H1 (cell line): Measurements from ENCODE around the gene AFAP1L2. TPM values are rescaled to one million over a fixed set of nuclear protein-coding genes. Genes with fewer than 3 reads are reported as not detected.

ENCODE experiments used
- CTCF ChIA-PET: fragments of 300-600 bp; sonication (Branson Sonifier 250); formaldehyde crosslinking; loops from one replicate; lab custom pipeline; 2021; ENCODE audit not compliant: partially characterized antibody; lab: Charles Lee
- POLR2A ChIA-PET: fragments of 300-600 bp; sonication (Branson Sonifier 250); formaldehyde crosslinking; loops from one replicate; lab custom pipeline; 2021; ENCODE audit warnings: inconsistent platforms; ENCODE audit not compliant: partially characterized antibody; lab: Charles Lee
- DNase-seq, 2 experiments: peaks; one replicate each; pipeline versions ENCODE4 v3.0.0 to v3.0.0-alpha.2; 2010 to 2022; ENCODE audit warnings: low spot score in 2 of 2, low read depth in 1 of 2, mixed read lengths in 1 of 2
- FAIRE-seq: peaks from 2 replicates; lab custom pipeline; 2011; peaks lifted over from hg19 to GRCh38; lab: Jason Lieb, UNC
- H2AFZ ChIP-seq: 2 replicates; pipeline ENCODE4 v1.8.1; 2012; ENCODE audit warnings: low read length, inconsistent platforms
- H2AK5ac ChIP-seq: 2 replicates; pipeline ENCODE4 v1.6.1; 2013; ENCODE audit warnings: low read depth, low read length
- H2BK120ac ChIP-seq: replicated peaks from 2 replicates; pipeline ENCODE3; 2013; ENCODE audit warnings: low read depth, low read length, inconsistent platforms
- H2BK12ac ChIP-seq: 2 replicates; pipeline ENCODE4 v1.6.1; 2013; ENCODE audit warnings: low read depth, low read length
- H2BK15ac ChIP-seq: 2 replicates; pipeline ENCODE4 v1.6.1; 2013; ENCODE audit warnings: low read length
- H2BK20ac ChIP-seq: 2 replicates; pipeline ENCODE4 v1.6.1; 2013; ENCODE audit warnings: low read length
- H2BK5ac ChIP-seq: 2 replicates; pipeline ENCODE4 v1.6.1; 2013; ENCODE audit warnings: low read depth, low read length
- H3K14ac ChIP-seq: 2 replicates; pipeline ENCODE4 v1.6.1; 2013; ENCODE audit warnings: inconsistent platforms; ENCODE audit not compliant: insufficient read length
- H3K18ac ChIP-seq: 2 replicates; pipeline ENCODE4 v1.6.1; 2013; ENCODE audit warnings: low read length; ENCODE audit errors: extremely low read depth
- H3K23ac ChIP-seq: 2 replicates; pipeline ENCODE4 v1.6.1; 2013; ENCODE audit warnings: inconsistent platforms; ENCODE audit not compliant: insufficient read length
- H3K23me2 ChIP-seq: 2 replicates; pipeline ENCODE4 v1.6.1; 2013; ENCODE audit warnings: low read depth, low read length
- H3K27ac ChIP-seq: 2 replicates; pipeline ENCODE4 v1.6.1; 2011; ENCODE audit warnings: low read depth, low read length, inconsistent platforms
- H3K27me3 ChIP-seq, 4 experiments: replicated peaks in 1 of 4; 1 replicate in 1 of 4; 2 replicates in 3 of 4; pipeline versions ENCODE4 v1.6.1 to v1.8.1; 2011 to 2013; ENCODE audit warnings: low read length in 3 of 4, mild to moderate bottlenecking in 3 of 4, inconsistent platforms in 2 of 4, mixed read lengths in 2 of 4, moderate library complexity in 1 of 4; ENCODE audit not compliant: control insufficient read depth in 3 of 4, insufficient read depth in 3 of 4; ENCODE audit errors: extremely low read depth in 1 of 4
- H3K36me3 ChIP-seq, 4 experiments: 2 replicates each; pipeline versions ENCODE4 v1.6.1 to v1.8.1; 2011 to 2013; ENCODE audit warnings: mild to moderate bottlenecking in 4 of 4, low read length in 3 of 4, moderate library complexity in 2 of 4, control low read depth in 1 of 4, inconsistent platforms in 1 of 4; ENCODE audit not compliant: insufficient read depth in 4 of 4, control insufficient read depth in 2 of 4
- H3K4ac ChIP-seq: replicated peaks from 2 replicates; pipeline ENCODE3; 2013; ENCODE audit warnings: low read length, low read depth, mixed read lengths, inconsistent platforms; ENCODE audit not compliant: insufficient read length
- H3K4me1 ChIP-seq, 4 experiments: replicated peaks in 1 of 4; 1 replicate in 1 of 4; 2 replicates in 3 of 4; pipeline versions ENCODE4 v1.6.1 to v1.8.1; 2011 to 2013; ENCODE audit warnings: low read length in 3 of 4, inconsistent platforms in 2 of 4, mixed read lengths in 1 of 4; ENCODE audit not compliant: insufficient read depth in 4 of 4, control insufficient read depth in 3 of 4
- H3K4me2 ChIP-seq, 2 experiments: 2 replicates each; pipeline versions ENCODE4 v1.6.1 to v1.8.1; 2011 to 2013; ENCODE audit warnings: low read depth in 2 of 2, low read length in 2 of 2, control low read depth in 1 of 2, inconsistent platforms in 1 of 2, mild to moderate bottlenecking in 1 of 2; ENCODE audit not compliant: insufficient read depth in 1 of 2
- H3K4me3 ChIP-seq, 4 experiments: fragments of 200-600, 300-600 bp in 1 of 4; sonication (generic), shearing (Covaris generic), sonication (Bioruptor Twin) in 1 of 4; 2 replicates each; pipeline versions ENCODE4 v1.5.1 to v1.8.1; 2011 to 2016; ENCODE audit warnings: low read length in 4 of 4, low read depth in 3 of 4, control low read depth in 2 of 4, inconsistent platforms in 2 of 4, mild to moderate bottlenecking in 2 of 4, mixed read lengths in 1 of 4, moderate library complexity in 1 of 4; ENCODE audit not compliant: insufficient read depth in 2 of 4; ENCODE audit errors: extremely low read depth in 1 of 4
- H3K56ac ChIP-seq: replicated peaks from 2 replicates; pipeline ENCODE3; 2013; ENCODE audit warnings: low read depth, mild to moderate bottlenecking, mixed read lengths, low read length, inconsistent platforms; ENCODE audit not compliant: insufficient read length
- H3K79me1 ChIP-seq: 2 replicates; pipeline ENCODE4 v1.6.1; 2013; ENCODE audit warnings: low read depth, low read length, control low read depth
- H3K79me2 ChIP-seq, 2 experiments: 2 replicates each; pipeline versions ENCODE4 v1.6.1 to v1.8.1; 2012 to 2013; ENCODE audit warnings: low read length in 2 of 2, mild to moderate bottlenecking in 2 of 2, inconsistent platforms in 1 of 2; ENCODE audit not compliant: insufficient read depth in 2 of 2, control insufficient read depth in 1 of 2
- H3K9ac ChIP-seq, 4 experiments: replicated peaks in 1 of 4; 1 replicate in 1 of 4; 2 replicates in 3 of 4; pipeline versions ENCODE4 v1.6.1 to v1.8.1; 2011 to 2013; ENCODE audit warnings: low read depth in 3 of 4, low read length in 3 of 4, control low read depth in 2 of 4, mild to moderate bottlenecking in 2 of 4, moderate library complexity in 2 of 4, inconsistent platforms in 1 of 4; ENCODE audit errors: extremely low read depth in 1 of 4
- H3K9me3 ChIP-seq, 2 experiments: 2 replicates each; pipeline versions ENCODE4 v1.6.1 to v1.8.1; 2012 to 2013; ENCODE audit warnings: mild to moderate bottlenecking in 2 of 2, moderate library complexity in 2 of 2, control low read depth in 1 of 2, inconsistent platforms in 1 of 2, low read depth in 1 of 2, low read length in 1 of 2, mixed read lengths in 1 of 2; ENCODE audit not compliant: insufficient read depth in 2 of 2
- H4K20me1 ChIP-seq, 2 experiments: replicated peaks in 1 of 2; 2 replicates each; pipeline versions ENCODE3 to v1.8.1; 2011 to 2013; ENCODE audit warnings: inconsistent platforms in 2 of 2, low read length in 2 of 2, mild to moderate bottlenecking in 1 of 2; ENCODE audit not compliant: insufficient read depth in 2 of 2, control insufficient read depth in 1 of 2
- H4K5ac ChIP-seq: 2 replicates; pipeline ENCODE4 v1.6.1; 2013; ENCODE audit warnings: low read length, low read depth, mixed read lengths, inconsistent platforms; ENCODE audit not compliant: insufficient read length
- H4K8ac ChIP-seq: 2 replicates; pipeline ENCODE4 v1.8.0; 2013; ENCODE audit warnings: mild to moderate bottlenecking, moderate library complexity, low read length, inconsistent platforms; ENCODE audit not compliant: insufficient read depth; ENCODE audit errors: extremely low read depth
- H4K91ac ChIP-seq: replicated peaks from 2 replicates; pipeline ENCODE3; 2013; ENCODE audit warnings: low read length, mixed read lengths, inconsistent platforms; ENCODE audit not compliant: insufficient read length
- BRCA1 ChIP-seq: IDR thresholded peaks from 2 replicates; pipeline ENCODE4 v1.6.1; 2012; ENCODE audit warnings: low read depth, low read length, improper control_type of control experiment
- CTBP2 ChIP-seq: IDR thresholded peaks from 2 replicates; pipeline ENCODE4 v1.7.0; 2011; ENCODE audit warnings: borderline replicate concordance, mild to moderate bottlenecking, moderate library complexity, mixed read lengths, low read length; ENCODE audit not compliant: insufficient read depth, insufficient read length
- NANOG ChIP-seq: IDR thresholded peaks from 2 replicates; pipeline ENCODE4 v1.6.1; 2011; ENCODE audit warnings: low read length, low read depth, mild to moderate bottlenecking, inconsistent platforms; ENCODE audit not compliant: insufficient read depth, poor library complexity, severe bottlenecking
- NRF1 ChIP-seq: IDR thresholded peaks from 2 replicates; pipeline ENCODE4 v1.6.1; 2011; ENCODE audit warnings: mild to moderate bottlenecking, low read depth, low read length, improper control_type of control experiment
- POLR2AphosphoS5 ChIP-seq: IDR thresholded peaks from 2 replicates; pipeline ENCODE4 v1.6.1; 2011; ENCODE audit warnings: low read depth, low read length
- POU5F1 ChIP-seq: IDR thresholded peaks from 2 replicates; pipeline ENCODE4 v1.6.1; 2011; ENCODE audit warnings: low read depth, mild to moderate bottlenecking, low read length, moderate library complexity
- SIX5 ChIP-seq: IDR thresholded peaks from 2 replicates; pipeline ENCODE4 v1.6.1; 2011; ENCODE audit warnings: mild to moderate bottlenecking, low read depth, low read length
- SP1 ChIP-seq: IDR thresholded peaks from 2 replicates; pipeline ENCODE4 v1.6.1; 2011; ENCODE audit warnings: low read depth, low read length
- USF2 ChIP-seq: IDR thresholded peaks from 2 replicates; pipeline ENCODE4 v1.6.1; 2011; ENCODE audit warnings: low read length, improper control_type of control experiment
- YY1 ChIP-seq: IDR thresholded peaks from 2 replicates; pipeline ENCODE4 v1.6.1; 2011; ENCODE audit warnings: low read depth, mild to moderate bottlenecking, low read length
- WGBS, 2 experiments: shearing (Covaris generic) in 1 of 2; methylation state at CpG; one replicate each; pipeline versions ENCODE4 v1.1.6 to v1.1.7; 2013 to 2015; ENCODE audit warnings: low lambda C conversion rate in 2 of 2, mixed read lengths in 2 of 2, inconsistent platforms in 1 of 2, low coverage in 1 of 2, missing lambda C conversion rate in 1 of 2; ENCODE audit not compliant: insufficient replicate concordance in 2 of 2, insufficient coverage in 1 of 2, insufficient read length in 1 of 2; ENCODE audit errors: extremely low coverage in 1 of 2, missing lambda C conversion rate in 1 of 2; 5-methylcytosine and 5-hydroxymethylcytosine counted together
- polyA plus RNA-seq, 7 experiments: library from polyadenylated mRNA; depleted of rRNA in 3 of 7; stranded (reverse) in 5 of 7; unstranded in 2 of 7; fragments of >200 nt in 5 of 7; fragments of 200-250 nt in 2 of 7; gene quantifications; 1 replicate in 5 of 7; 2 replicates in 1 of 7; 4 replicates in 1 of 7; pipeline versions ENCODE4 v1.2.1 to v1.2.3, GENCODE V29; 2011 to 2013; ENCODE audit warnings: missing spikeins in 2 of 7, mixed read lengths in 2 of 7
- total RNA-seq: library from RNA; stranded (reverse); fragmentation: NEBNext Ultra II Directional; extraction: Animal tissue kit (Norgen Biotek cat#: 25700); gene quantifications from 2 replicates; pipeline ENCODE4 v1.2.1, GENCODE V29; 2021
- TF ChIP-seq, protein P1 (sequence below), 3 experiments: IDR thresholded peaks; 1 replicate in 2 of 3; 2 replicates in 1 of 3; pipeline versions ENCODE4 v1.5.1 to v1.6.1; 2011; ENCODE audit warnings: low read length in 3 of 3, mild to moderate bottlenecking in 3 of 3, inconsistent platforms in 2 of 3, low read depth in 1 of 3, moderate library complexity in 1 of 3; ENCODE audit not compliant: insufficient read depth in 1 of 3; ENCODE audit errors: control extremely low read depth in 1 of 3

AFAP1L2 gene
- total and polyA plus RNA-seq, 2 of the 8 experiments (the other 6 are each of a cell fraction or from before 2014, with no cell fraction given): 3.9 to 6.4 TPM

GRCh38 chr10:114291516-114291915 is 112.8 kb downstream of the AFAP1L2 start:
- no peak for FAIRE-seq
- H3K79me2 ChIP-seq: no peaks in the 10 kb centered on the region
- WGBS, 2 experiments: 85% methylated on average over 8 of the region's 8 CpGs; no CpG with 5 or more reads in 1 of the 2 experiments
- TF ChIP-seq, protein P1, sequence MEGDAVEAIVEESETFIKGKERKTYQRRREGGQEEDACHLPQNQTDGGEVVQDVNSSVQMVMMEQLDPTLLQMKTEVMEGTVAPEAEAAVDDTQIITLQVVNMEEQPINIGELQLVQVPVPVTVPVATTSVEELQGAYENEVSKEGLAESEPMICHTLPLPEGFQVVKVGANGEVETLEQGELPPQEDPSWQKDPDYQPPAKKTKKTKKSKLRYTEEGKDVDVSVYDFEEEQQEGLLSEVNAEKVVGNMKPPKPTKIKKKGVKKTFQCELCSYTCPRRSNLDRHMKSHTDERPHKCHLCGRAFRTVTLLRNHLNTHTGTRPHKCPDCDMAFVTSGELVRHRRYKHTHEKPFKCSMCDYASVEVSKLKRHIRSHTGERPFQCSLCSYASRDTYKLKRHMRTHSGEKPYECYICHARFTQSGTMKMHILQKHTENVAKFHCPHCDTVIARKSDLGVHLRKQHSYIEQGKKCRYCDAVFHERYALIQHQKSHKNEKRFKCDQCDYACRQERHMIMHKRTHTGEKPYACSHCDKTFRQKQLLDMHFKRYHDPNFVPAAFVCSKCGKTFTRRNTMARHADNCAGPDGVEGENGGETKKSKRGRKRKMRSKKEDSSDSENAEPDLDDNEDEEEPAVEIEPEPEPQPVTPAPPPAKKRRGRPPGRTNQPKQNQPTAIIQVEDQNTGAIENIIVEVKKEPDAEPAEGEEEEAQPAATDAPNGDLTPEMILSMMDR (IDR thresholded peaks at IDR 0.05; ENCODE audit: control extremely low read depth in 1 of 3, insufficient read depth in 1 of 3, low read depth in 1 of 3, low read length in 3 of 3): no peak
- TF ChIP-seq POU5F1 (no peak), YY1 (no peak), USF2 (no peak), BRCA1 (no peak), POLR2AphosphoS5 (no peak), NANOG (no peak), SP1 (no peak), SIX5 (no peak), NRF1 (no peak), CTBP2 (no peak)

More at GRCh38 chr10:114291516-114291915, 112.8 kb downstream of the AFAP1L2 start:
- Histone ChIP-seq H3K23ac (no peak overlapping the region), H3K14ac (no peak overlapping the region), H2BK5ac (no peak overlapping the region), H3K36me3 (peaks cover 0 to 10% (median 4%) of the 10 kb centered on the region in 4 experiments; a peak in 3 of 8 replicates), H3K18ac (no peak overlapping the region), H3K9ac (no peak overlapping the region; a peak in 1 of 7 replicates), H2BK15ac (no peak overlapping the region), H4K91ac (no peak overlapping the region), H3K79me1 (no peaks in the 10 kb centered on the region), H4K20me1 (no peaks in the 10 kb centered on the region), H3K27me3 (no peaks in the 10 kb centered on the region), H2BK12ac (no peak overlapping the region), H3K23me2 (no peaks in the 10 kb centered on the region), H2BK20ac (no peak overlapping the region), H3K27ac (no peak overlapping the region), H3K4ac (no peak overlapping the region), H3K9me3 (peaks cover 6 to 10% of the 10 kb centered on the region in 2 experiments; a peak in 2 of 4 replicates), H3K4me3 (no peak overlapping the region), H2BK120ac (no peak overlapping the region), H2AFZ (no peak overlapping the region), H4K5ac (no peak overlapping the region), H3K4me2 (no peak overlapping the region), H3K56ac (no peak overlapping the region), H3K4me1 (no peaks in the 10 kb centered on the region), H4K8ac (no peak overlapping the region), H2AK5ac (no peak overlapping the region)
- DNase-seq: no peak
- POLR2A ChIA-PET: interaction anchor here (1.5 kb wide), 1 partner anchor 53 kb away, joined by 3 read pairs; the partner anchor contains the start of gene VWA2
- CTCF ChIA-PET: interaction anchor here (0.8 to 3.6 kb wide), 5 partner anchors 12 to 197 kb away, joined by 3 to 29 read pairs (median 4); no protein-coding TSS in a partner anchor
